UCSD-AML1 (cell line): ENCODE measurements around the gene RASA1.

Experiments
- DNase-seq: peaks from one replicate; lab custom pipeline; 2025; ENCODE audit not compliant: unreplicated experiment; lab: John Stamatoyannopoulos, UW

Gene RASA1

DNA sequence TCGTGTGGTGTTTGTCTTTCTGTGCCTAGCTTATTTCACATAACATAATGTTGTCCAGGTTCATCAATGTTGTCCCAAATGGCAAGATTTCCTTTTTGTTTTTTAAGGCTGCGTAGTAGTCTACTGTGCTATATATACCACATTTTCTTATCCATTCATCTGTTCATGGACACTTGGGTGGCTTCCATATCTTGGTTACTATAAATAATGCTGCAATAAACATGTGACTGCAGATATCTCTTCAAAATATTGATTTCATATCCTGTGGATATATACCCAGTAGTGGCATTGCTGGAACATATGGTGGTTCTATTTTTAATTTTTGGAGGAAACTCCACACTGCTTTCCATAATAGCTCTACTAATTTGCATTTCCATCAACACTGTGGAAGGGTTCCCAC, 170.5 kb downstream of the RASA1 start:
- DNase-seq: no peak
